ENCODE results near the gene LPO.
A peak's percentile ranks its signal among the peaks of the same experiment; 100 is the strongest.

LPO gene

GRCh38 chr17:58229881-58230280 lies 8.5 kb upstream of the LPO start:
- no peak for DNase-seq

DNA sequence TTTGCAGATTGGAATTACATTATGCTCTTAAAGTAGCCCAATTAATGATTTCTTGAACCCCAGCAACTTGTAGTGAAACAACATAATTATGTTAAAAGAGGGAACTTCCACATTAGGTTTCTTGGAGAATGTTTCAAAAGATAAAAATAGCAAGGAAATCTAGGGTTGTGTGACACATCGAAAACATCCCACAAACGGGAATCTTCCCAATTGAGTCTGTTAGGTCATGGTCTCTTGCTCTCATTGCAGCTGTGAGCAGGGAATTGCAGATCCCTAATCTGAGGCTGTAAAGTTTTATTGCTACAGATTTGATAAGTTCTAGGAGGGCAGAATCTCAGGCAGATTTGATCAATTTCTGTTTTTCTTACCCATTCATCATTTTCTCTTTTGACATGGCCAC lies 6.7 kb upstream of the LPO start:
- no peak for DNase-seq

GRCh38 chr17:58232707-58233156 lies 5.7 kb upstream of the LPO start:
- no peak for DNase-seq

DNA sequence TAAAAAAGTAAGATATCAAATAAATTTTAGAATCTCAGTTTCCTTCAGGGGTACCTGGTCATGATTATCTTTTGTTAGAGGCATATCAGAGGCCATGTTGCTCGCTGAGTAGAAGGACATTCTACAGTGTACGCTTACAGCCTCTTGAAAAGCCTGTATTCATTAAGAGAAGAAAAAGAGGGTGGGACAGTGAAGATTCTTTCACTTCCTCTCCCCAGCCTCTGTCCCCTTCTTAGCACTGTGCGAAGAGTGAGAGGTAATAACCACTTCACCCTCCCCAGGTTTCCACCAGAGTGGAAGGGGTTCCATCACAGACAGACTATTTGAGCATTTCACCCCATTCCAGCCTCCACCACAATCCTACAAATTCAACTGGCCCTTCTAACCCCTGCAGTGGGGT lies 4.8 kb upstream of the LPO start:
- DNase-seq = no peak

DNA sequence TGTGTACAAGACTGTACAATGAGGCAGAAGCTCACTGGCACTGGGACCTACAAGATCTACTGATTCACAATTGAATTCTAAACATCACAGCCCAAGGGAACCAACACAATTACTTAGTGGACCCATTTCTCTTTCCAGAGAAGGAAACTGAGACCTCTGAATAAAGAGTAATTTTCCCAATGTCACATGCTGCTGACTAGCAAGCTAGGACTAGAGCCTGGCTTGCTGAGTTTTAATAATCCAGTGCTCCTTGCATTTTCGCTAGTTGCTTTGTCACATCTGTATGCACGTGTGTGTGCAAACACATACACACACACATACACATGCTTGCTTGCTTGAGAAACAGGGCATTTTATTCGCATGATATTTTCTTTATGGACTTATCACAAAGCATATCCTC lies 3.9 kb upstream of the LPO start:
- no peak for DNase-seq

DNA sequence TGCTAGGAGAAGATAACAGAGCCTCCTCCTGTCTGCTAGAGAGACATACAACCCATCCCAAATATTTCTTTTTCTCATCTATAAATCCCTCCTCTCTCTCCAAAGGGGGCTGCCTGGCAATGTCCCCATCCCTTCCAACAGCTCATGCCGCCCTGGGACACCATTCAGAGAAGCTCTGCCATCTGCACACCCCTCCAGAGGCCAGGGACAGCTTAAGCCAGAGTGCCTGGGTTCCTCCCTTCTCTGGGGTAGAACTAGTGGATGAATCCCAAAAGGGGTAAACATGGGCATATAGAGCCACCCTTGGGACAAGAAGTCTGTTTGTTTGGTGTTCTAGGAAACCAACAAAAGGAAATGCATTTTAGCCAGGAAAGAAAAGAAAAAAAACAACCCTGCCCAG lies 2.6 kb upstream of the LPO start:
- no peak for DNase-seq

DNA sequence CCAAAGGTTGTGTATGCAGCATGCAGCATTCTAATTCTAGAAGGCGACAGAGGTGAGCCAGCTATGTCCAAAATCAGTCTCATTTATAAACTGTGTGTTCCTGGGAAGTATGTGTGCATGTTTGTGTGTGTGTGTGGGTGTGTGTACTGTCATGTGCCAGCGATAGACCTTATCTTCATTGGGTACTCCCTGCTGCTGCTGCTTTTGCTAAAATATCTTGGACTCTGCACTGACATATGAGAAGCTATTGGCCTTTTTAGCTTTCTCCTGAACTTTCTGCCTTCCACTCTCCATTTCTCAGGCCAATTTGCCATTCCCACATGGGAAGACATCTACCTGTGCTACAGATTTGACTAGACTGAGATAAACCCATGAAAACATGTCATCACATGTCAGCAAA lies 2.0 kb upstream of the LPO start:
- DNase-seq = no peak

- no peak for DNase-seq
These were observed 1.6 kb downstream of the LPO start for GRCh38 chr17:58239987-58240386.

DNA sequence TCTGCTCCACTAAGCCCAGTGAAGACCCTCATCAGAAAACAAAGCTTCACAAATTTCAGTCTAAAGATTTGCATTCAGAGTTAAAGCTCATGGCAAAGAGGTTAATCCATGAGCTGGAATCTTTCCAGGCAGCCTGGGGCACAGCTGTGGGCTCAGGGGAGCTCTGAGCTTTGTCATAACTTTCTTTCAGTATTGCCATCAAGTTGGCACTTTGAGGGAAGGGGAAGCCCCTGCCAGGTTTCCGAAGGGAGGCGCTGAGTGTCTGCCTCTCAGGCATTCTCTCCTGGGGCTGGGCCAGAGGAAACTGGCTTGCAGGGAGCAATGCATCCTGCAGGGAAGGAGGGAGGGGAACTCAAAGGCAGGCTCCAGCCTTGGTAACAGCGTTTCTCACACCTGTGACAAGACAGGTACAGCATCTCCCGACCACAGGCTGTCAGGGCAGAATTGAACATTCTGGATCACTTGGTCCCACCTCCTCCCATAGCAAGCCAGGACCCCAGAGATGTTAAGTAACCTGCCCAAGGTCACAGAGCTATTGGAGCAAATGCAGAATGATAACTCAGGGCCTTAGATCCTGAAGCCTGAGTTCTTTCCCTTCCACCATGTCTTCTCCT lies 3.9 kb downstream of the LPO start:
- no peak for DNase-seq

DNA sequence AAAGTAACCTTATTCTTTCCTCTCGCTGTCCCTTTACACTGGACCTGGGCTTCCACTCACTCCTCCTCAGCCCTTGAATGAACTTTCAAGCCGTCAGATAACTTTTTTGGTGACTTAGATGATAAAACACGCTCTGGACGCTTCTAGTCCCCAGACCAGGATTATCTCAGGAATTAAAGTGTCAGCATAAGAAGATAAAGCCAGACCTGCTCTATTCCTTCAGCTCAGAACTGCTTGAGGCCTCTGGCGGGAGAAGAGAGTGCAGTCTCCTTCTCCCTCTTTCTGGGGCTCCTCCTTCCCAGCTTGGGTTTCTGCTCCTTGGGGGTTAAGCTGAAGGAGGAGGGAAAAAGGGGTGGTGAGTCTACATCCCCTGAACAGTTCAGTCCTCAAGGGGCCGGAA lies 6.6 kb downstream of the LPO start:
- DNase-seq = no peak

GRCh38 chr17:58245428-58246103 lies 7.2 kb downstream of the LPO start:
- no peak for DNase-seq

DNA sequence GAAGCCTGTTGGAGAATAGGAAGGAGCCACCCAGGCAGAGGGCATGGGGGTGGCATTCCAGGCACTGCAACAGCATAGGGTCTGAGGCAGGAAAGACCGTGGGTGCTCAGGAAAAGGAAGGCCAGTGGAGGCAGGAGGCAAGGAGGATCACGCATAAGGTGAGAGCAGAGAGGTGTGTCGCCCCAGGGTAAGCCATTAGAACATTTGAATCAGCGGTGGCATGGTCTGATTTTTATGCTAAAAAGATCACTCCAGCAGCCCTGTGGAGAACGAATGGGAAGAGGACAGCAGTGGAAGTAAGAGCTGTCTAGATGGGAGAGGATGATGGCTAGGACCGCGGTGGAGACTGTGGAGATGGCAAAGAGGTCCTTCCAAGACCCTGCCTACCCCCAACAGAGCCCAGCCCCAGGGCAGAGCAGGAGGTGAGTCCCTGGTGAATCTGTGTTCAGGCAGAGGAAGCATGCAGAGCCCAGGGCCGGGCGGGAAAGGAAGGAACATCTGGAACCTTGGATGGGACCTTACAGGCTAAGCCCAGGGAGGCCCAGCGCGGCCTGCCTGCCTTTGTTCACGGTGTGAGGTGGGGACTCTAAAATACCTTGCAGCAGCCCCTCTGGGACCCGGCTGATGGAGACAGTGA lies 7.8 kb downstream of the LPO start:
- DNase-seq = no peak

DNA sequence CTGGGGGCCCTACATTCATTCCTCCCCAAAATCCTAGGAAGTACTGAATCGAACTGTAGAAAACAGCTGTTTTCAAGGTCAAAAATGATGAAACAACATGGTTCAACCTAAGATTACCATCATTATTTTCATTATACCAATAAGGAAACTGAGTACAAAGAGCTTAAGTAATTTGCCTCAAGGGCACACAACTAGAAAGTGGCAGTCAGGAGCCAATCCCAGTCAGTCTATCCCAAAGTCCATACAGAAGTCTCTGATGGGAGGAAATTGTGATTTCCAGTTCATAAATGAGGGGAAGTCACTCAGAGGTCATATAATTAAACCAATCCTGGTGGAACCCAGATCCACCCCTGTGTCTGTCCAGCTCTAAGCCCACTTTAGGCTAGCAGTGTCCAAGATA lies 8.4 kb downstream of the LPO start:
- DNase-seq = no peak

DNA sequence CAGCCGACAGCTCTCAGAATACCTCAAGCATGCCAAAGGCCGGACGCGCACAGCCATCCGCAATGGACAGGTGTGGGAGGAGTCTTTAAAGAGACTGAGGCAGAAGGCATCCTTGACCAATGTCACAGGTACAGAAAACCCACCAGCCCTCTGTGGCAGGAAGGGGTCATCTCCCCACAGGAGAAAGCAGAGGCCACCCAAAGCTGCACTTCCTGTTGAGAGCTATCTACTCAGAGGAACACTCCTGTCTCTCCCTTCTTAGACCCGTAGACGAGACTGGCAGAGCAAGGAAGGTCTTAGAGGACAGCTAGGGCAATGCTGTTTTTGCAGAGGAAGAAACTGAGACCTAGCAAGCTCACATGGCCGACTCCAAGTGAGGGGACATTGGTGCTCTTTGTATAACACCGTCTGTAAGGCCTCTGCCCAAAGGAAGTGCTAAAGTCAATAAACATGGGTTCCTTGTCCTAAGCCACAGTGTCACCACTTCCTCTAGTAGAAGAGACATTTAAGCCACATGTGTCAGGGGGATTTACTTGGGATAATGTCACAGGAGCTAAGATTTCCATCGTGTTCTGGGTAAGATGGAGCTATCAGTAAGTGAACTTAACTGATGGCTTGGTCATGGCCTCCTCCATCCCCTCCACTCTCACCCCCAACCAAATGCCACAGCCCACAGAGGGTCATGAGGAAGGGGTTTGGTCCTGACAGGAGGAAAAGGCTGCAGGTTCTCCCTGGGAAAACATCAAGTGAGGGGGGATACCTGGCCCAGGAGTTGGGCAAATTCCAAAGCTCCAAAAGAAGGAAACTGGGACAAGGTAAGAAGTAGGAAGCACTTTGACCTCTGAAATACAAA lies 9.4 kb downstream of the LPO start:
- no peak for DNase-seq

GRCh38 chr17:58248955-58249269 lies 10.5 kb downstream of the LPO start:
- DNase-seq = no peak

DNA sequence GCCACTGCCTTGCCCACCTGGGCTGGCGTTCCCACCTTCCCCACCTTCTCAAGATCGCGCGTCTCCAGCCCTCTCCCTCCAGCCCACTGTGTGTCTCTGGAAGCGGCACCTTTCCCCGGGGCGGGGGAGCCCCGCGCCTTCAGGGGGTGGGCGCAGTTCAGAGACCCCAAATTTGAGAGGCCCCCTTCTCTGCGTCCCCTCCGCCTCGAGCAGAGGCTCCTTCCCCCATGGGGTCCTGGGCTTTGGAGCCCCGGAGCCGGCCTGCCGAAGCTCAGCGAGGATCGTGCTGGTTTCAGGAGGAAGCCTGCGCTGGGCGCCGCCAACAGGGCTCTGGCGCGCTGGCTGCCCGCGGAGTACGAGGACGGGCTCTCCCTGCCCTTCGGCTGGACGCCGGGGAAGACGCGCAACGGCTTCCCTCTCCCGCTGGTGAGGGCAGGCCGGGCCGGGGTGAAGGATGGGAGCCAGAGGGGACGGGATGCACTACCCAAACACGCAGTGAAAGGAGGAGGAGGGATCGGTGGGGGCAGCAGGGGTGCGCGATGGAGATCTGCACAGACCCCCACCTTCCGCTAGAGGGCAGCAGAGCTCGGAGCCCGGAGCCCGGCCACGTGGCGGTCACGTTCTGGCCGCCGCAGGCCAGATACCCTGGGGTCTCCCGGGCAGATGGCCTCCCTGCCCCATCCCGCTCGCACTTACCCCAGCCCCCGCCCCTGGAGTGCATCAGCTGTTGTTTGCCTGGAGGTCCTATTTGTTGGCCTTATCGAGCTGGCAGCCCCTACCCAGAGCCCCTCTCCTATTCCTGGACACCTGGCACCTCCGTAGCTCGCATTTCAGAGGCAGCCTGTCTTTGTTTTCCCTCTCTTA lies 11.1 kb downstream of the LPO start:
- peak; percentile 52 for DNase-seq

- DNase-seq = no peak
These were observed 12.1 kb downstream of the LPO start for GRCh38 chr17:58250344-58251011.

- DNase-seq = no peak
These were observed 13.8 kb downstream of the LPO start for GRCh38 chr17:58252141-58252540.

DNA sequence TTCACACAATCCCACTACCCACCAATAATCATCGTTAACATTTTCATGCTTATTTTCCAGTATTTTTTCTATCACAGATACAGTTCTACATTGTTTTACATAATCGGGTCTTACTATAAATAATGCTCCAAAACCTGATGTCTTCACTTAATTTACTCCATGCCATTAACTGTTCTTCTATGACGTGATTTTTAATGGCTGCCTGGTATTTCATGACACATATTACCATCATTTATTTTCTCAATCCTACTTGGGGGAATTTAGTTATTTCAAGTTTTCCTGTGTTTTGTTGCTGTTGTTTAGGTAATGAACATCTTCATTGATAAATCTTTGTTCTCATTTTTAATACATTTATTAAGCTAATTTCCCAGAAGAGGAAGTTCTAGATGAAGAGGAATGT lies 14.7 kb downstream of the LPO start:
- no peak for DNase-seq

DNA sequence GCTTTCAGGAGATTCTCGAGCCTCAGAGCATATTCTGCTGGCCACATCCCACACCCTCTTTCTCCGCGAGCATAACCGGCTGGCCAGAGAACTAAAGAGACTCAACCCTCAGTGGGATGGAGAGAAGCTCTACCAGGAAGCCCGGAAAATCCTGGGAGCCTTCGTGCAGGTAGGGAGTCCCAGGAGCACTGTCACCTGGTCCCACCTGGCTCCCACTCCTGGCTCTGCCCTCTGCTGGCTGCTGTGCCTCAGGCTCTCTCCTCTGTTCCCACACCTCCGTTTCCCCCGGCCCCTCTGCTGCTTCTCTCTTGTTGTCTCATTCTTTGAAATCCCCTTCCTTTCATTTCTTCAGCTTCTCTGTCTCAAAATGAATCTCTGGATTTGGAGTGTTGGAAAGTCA lies 16.4 kb downstream of the LPO start:
- no peak for DNase-seq

DNA sequence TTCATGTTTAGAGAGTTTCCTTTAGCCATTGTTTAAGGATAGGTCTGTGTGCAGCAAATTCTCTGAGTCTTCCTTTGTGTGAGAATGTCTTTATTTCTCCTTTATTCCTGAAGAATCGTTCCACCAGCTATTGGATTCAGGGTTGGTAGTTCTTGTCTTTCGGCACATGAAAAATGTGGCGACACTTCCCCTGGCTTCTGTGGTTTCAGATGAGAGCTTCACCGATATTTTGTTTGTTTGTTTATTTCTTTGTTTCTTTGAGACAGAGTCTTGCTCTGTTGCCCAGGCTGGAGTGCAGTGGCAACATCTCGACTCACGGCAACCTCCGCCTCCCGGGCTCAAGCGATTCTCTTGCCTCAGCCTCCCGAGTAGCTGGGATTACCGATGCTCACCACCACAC lies 23.8 kb downstream of the LPO start:
- DNase-seq = no peak

DNA sequence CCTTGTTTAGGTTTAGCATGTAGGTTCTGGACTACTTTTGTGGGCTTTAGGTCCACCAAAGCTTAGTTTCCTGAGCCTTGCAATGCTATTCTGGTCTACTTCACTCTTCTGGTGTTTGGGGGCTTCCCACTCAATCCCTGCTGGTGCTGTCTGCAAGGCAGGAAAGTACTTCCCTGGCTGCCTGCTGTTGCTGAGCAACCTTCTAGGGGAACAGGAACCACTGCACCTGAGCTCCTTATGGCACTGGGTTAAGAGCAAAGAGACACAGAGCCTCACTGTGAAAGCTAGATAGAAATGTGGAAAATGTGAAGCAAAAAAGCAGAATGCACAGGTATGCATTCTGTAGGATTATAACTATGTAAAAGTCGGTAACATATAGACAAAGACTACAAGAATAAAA lies 25.4 kb downstream of the LPO start:
- DNase-seq = no peak

Measured in NCI-H748 treated with DMSO at 0.1 percent for 48 hours (cell line).